Gastroesophageal sphincter (tissue), 3 donors: ENCODE results near the gene API5.

ENCODE experiments used
- POLR2AphosphoS5 ChIP-seq: sonication (generic); formaldehyde crosslinking; IDR thresholded peaks from one replicate; pipeline ENCODE4 v1.6.1; 2017; ENCODE audit warnings: antibody characterized with exemption
- TF ChIP-seq, protein P1 (sequence below), 4 experiments: fragments of 200-600 bp in 2 of 4; fragments of 450-650 bp in 2 of 4; sonication (generic) in 1 of 4; IDR thresholded peaks; one replicate each; pipeline ENCODE4 v1.5.1; 2017 to 2019; ENCODE audit warnings: antibody characterized with exemption in 4 of 4, mild to moderate bottlenecking in 2 of 4, moderate library complexity in 2 of 4

DNA sequence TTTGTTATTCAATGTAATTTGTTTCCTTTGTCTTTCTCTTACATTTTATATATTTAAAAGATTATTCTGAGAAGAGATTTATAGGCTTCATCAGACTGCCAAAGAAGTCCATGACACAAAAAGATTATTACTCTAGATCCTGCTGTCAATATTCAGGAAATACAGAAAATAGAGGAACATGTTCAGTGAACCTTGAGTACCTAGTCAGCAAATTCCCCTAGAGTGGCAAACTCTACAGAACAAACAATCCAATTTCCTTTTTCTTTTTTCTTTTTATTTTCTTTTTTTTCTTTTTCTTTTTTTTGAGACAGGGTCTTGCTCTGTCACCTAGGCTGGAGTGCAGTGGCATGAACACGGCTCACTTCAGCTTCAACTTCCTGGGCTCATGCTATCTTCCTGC is 70.8 kb downstream of the API5 start:
- TF ChIP-seq, protein P1, sequence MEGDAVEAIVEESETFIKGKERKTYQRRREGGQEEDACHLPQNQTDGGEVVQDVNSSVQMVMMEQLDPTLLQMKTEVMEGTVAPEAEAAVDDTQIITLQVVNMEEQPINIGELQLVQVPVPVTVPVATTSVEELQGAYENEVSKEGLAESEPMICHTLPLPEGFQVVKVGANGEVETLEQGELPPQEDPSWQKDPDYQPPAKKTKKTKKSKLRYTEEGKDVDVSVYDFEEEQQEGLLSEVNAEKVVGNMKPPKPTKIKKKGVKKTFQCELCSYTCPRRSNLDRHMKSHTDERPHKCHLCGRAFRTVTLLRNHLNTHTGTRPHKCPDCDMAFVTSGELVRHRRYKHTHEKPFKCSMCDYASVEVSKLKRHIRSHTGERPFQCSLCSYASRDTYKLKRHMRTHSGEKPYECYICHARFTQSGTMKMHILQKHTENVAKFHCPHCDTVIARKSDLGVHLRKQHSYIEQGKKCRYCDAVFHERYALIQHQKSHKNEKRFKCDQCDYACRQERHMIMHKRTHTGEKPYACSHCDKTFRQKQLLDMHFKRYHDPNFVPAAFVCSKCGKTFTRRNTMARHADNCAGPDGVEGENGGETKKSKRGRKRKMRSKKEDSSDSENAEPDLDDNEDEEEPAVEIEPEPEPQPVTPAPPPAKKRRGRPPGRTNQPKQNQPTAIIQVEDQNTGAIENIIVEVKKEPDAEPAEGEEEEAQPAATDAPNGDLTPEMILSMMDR (IDR thresholded peaks at IDR 0.05): no peak
- no peak for TF ChIP-seq POLR2AphosphoS5
